K562 (cell line): Measurements from ENCODE around the gene FILIP1. TPM values are rescaled to one million over a fixed set of nuclear protein-coding genes. Genes with fewer than 3 reads are reported as not detected.

Experiments
- ARID2 ChIP-seq: fragments of 450-650 bp; IDR thresholded peaks from 2 replicates; pipeline ENCODE4 v1.6.1; 2017; ENCODE audit warnings: antibody characterized with exemption, mild to moderate bottlenecking
- CHD2 ChIP-seq: IDR thresholded peaks from 2 replicates; pipeline ENCODE4 v1.6.1; 2011; ENCODE audit warnings: low read depth, low read length
- EHMT2 ChIP-seq: fragments of 450-650 bp; IDR thresholded peaks from 2 replicates; pipeline ENCODE4 v1.6.1; 2018; ENCODE audit warnings: antibody characterized with exemption
- FOSL1 ChIP-seq: fragments of 200-800 bp; sonication (Bioruptor generic); conservative IDR thresholded peaks from 2 replicates; pipeline ENCODE4 v1.6.1; 2016; ENCODE audit warnings: missing genetic modification characterization, missing compliant biosample characterization
- GATA2 ChIP-seq: sonication (generic); formaldehyde crosslinking; IDR thresholded peaks from 2 replicates; pipeline ENCODE4 v1.4.0; 2020; ENCODE audit warnings: mild to moderate bottlenecking, missing genetic modification reagents
- HDAC1 ChIP-seq, 2 experiments: fragments of 450-650 bp; IDR thresholded peaks; 2 replicates each; pipeline ENCODE4 v1.6.1; 2016 to 2017; ENCODE audit warnings: inconsistent platforms in 1 of 2, mild to moderate bottlenecking in 1 of 2, moderate library complexity in 1 of 2
- HLTF ChIP-seq: fragments of 450-650 bp; IDR thresholded peaks from 2 replicates; pipeline ENCODE4 v1.6.1; 2016
- KDM1A ChIP-seq, 2 experiments: fragments of 450-650 bp; IDR thresholded peaks; 2 replicates each; pipeline ENCODE4 v1.6.1; 2016; ENCODE audit warnings: mild to moderate bottlenecking in 2 of 2
- KDM2B ChIP-seq: fragments of 250-450 bp; sonication (Bioruptor Pico); IDR thresholded peaks from 2 replicates; pipeline ENCODE4 v1.8.0; 2021; ENCODE audit warnings: mild to moderate bottlenecking, moderate library complexity
- MTA2 ChIP-seq: fragments of 450-650 bp; IDR thresholded peaks from 2 replicates; pipeline ENCODE4 v1.6.1; 2016; ENCODE audit warnings: low read depth
- NBN ChIP-seq: fragments of 450-650 bp; IDR thresholded peaks from 2 replicates; pipeline ENCODE4 v1.6.1; 2016; ENCODE audit warnings: low read depth, mild to moderate bottlenecking
- NCOA2 ChIP-seq, 2 experiments: fragments of 450-650 bp; IDR thresholded peaks; 2 replicates each; pipeline ENCODE4 v1.6.1; 2018; ENCODE audit warnings: mild to moderate bottlenecking in 2 of 2, moderate library complexity in 1 of 2; ENCODE audit not compliant: partially characterized antibody in 2 of 2
- NFE2 ChIP-seq: IDR thresholded peaks from 2 replicates; pipeline ENCODE4 v1.6.1; 2014; ENCODE audit warnings: antibody characterized with exemption, low read depth
- NFRKB ChIP-seq: fragments of 450-650 bp; IDR thresholded peaks from 2 replicates; pipeline ENCODE4 v1.6.1; 2016; ENCODE audit warnings: low read depth
- NR2C1 ChIP-seq, 2 experiments: fragments of 450-650 bp; IDR thresholded peaks; 2 replicates each; pipeline ENCODE4 v1.6.1; 2017; ENCODE audit warnings: mild to moderate bottlenecking in 2 of 2, antibody characterized with exemption in 1 of 2, inconsistent platforms in 1 of 2, missing compliant biosample characterization in 1 of 2, missing genetic modification characterization in 1 of 2
- NR3C1 ChIP-seq: sonication (generic); formaldehyde crosslinking; IDR thresholded peaks from 2 replicates; pipeline ENCODE4 v1.8.1; 2022; ENCODE audit warnings: missing genetic modification reagents
- PML ChIP-seq: IDR thresholded peaks from 2 replicates; pipeline ENCODE4 v1.6.1; 2012; ENCODE audit warnings: low read length, inconsistent platforms
- RNF2 ChIP-seq: sonication (generic); IDR thresholded peaks from 2 replicates; pipeline ENCODE4 v1.6.1; 2016
- TAF9B ChIP-seq: fragments of 450-650 bp; IDR thresholded peaks from 2 replicates; pipeline ENCODE4 v1.6.1; 2018; ENCODE audit warnings: mild to moderate bottlenecking; ENCODE audit not compliant: partially characterized antibody
- TCF7L2 ChIP-seq: fragments of 150-350 bp; IDR thresholded peaks from 2 replicates; pipeline ENCODE4 v1.6.1; 2016; ENCODE audit warnings: low read depth, mild to moderate bottlenecking, low read length, moderate library complexity
- TRIM24 ChIP-seq, 2 experiments: fragments of 450-650 bp; IDR thresholded peaks; 2 replicates each; pipeline ENCODE4 v1.6.1; 2016
- UBTF ChIP-seq, 2 experiments: IDR thresholded peaks; 2 replicates each; pipeline ENCODE4 v1.6.1; 2012; ENCODE audit warnings: improper control_type of control experiment in 2 of 2, low read depth in 2 of 2, low read length in 2 of 2, borderline replicate concordance in 1 of 2
- ZFPM2 ChIP-seq: fragments of 250-450 bp; sonication (Bioruptor Pico); IDR thresholded peaks from 2 replicates; pipeline ENCODE4 v1.5.1; 2022; ENCODE audit warnings: mild to moderate bottlenecking
- ZNF133 ChIP-seq: fragments of 250-450 bp; sonication (Bioruptor Pico); IDR thresholded peaks from 2 replicates; pipeline ENCODE4 v1.4.0; 2020; ENCODE audit warnings: mild to moderate bottlenecking
- ZNF140 ChIP-seq: fragments of 250-450 bp; sonication (Bioruptor Pico); IDR thresholded peaks from 2 replicates; pipeline ENCODE4 v1.8.0; 2021; ENCODE audit warnings: moderate library complexity, mild to moderate bottlenecking, inconsistent platforms
- ZNF764 ChIP-seq: fragments of 250-450 bp; sonication (Bioruptor Pico); IDR thresholded peaks from 2 replicates; pipeline ENCODE4 v1.4.0; 2020; ENCODE audit warnings: low read depth, mild to moderate bottlenecking, moderate library complexity
- polyA plus RNA-seq, 8 experiments: library from polyadenylated mRNA; depleted of rRNA in 4 of 8; stranded (reverse) in 5 of 8; unstranded in 3 of 8; fragments of >200 nt; fragmentation: Nextera tagmentation in 2 of 8; fragmentation: Illumina TruSeq in 1 of 8; extraction: Ambion mirVana in 2 of 8; extraction: Trizol in 1 of 8; gene quantifications; 2 replicates each; pipeline versions ENCODE4 v1.2.1 to v1.2.3, GENCODE V29; 2011 to 2014; ENCODE audit warnings: inconsistent platforms in 1 of 8, missing spikeins in 1 of 8
- total RNA-seq, 7 experiments: library from RNA; depleted of rRNA in 6 of 7; stranded (reverse); fragments of >200 nt in 6 of 7; fragmentation: Illumina TruSeq in 2 of 7; extraction: Trizol in 2 of 7; gene quantifications; 2 replicates each; pipeline versions ENCODE4 v1.2.1 to v1.2.3, GENCODE V29; 2011 to 2021; ENCODE audit warnings: low replicate concordance in 1 of 7
- TF ChIP-seq, protein P1 (sequence below): sonication (generic); formaldehyde crosslinking; IDR thresholded peaks from 2 replicates; pipeline ENCODE4 v1.8.0; 2022; ENCODE audit warnings: mild to moderate bottlenecking, low read depth, missing genetic modification reagents
- TF ChIP-seq, protein P2 (sequence below), 2 experiments: fragments of 250-450 bp in 1 of 2; fragments of 450-650 bp in 1 of 2; sonication (Bioruptor Pico) in 1 of 2; IDR thresholded peaks; 2 replicates each; pipeline versions ENCODE4 v1.6.1 to v1.8.0; 2016 to 2021; ENCODE audit warnings: mild to moderate bottlenecking in 2 of 2, moderate library complexity in 2 of 2, missing compliant biosample characterization in 1 of 2, missing genetic modification characterization in 1 of 2

The FILIP1 gene
- total and polyA plus RNA-seq, 9 of the 15 experiments (the other 6 are each of a cell fraction or from before 2014, with no cell fraction given): 0.03 to 0.25 (median 0.10) TPM; not detected in 1

- 0 out of 4 replicates have a peak, but pooled peaks of 1 of the 2 experiments have one; percentile 15 for TF ChIP-seq UBTF (IDR thresholded peaks at IDR 0.05; ENCODE audit: borderline replicate concordance in 1 of 2, low read depth in 2 of 2, low read length in 2 of 2)
- no peak for TF ChIP-seq KDM1A (IDR thresholded peaks at IDR 0.05)
- TF ChIP-seq TCF7L2: no peak
- TF ChIP-seq ZNF764: no peak
- TF ChIP-seq ZNF133 (CRISPR knock-in tag): no peak
- 0 out of 2 replicates have a peak, but pooled peaks have one; percentile 16 for TF ChIP-seq NR2C1 (IDR thresholded peaks at IDR 0.05)
- TF ChIP-seq NR2C1 (tag; IDR thresholded peaks at IDR 0.05): no peak
- no peak for TF ChIP-seq TRIM24 (IDR thresholded peaks at IDR 0.05)
- 0 out of 4 replicates have a peak, but pooled peaks of 1 of the 2 experiments have one; percentile 15 for TF ChIP-seq HDAC1 (IDR thresholded peaks at IDR 0.05)
- TF ChIP-seq NBN: no peak
- no peak for TF ChIP-seq NFE2
- peak; percentile 25; the same call in 1 of the 2 replicates for TF ChIP-seq CHD2
- no peak for TF ChIP-seq TAF9B
- TF ChIP-seq GATA2: no peak
- TF ChIP-seq PML: peak; percentile 1; the same call in 1 of the 2 replicates
- TF ChIP-seq NR3C1: no peak
- TF ChIP-seq EHMT2: no peak
- no peak for TF ChIP-seq MTA2
- TF ChIP-seq NCOA2 (IDR thresholded peaks at IDR 0.05; ENCODE audit: partially characterized antibody in 2 of 2): no peak
- peak; percentile 47; the same call in 1 of the 2 replicates for TF ChIP-seq KDM2B (CRISPR knock-in tag)
- TF ChIP-seq, protein P1, sequence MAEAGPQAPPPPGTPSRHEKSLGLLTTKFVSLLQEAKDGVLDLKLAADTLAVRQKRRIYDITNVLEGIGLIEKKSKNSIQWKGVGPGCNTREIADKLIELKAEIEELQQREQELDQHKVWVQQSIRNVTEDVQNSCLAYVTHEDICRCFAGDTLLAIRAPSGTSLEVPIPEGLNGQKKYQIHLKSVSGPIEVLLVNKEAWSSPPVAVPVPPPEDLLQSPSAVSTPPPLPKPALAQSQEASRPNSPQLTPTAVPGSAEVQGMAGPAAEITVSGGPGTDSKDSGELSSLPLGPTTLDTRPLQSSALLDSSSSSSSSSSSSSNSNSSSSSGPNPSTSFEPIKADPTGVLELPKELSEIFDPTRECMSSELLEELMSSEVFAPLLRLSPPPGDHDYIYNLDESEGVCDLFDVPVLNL (CRISPR knock-in tag): 0 out of 2 replicates have a peak, but pooled peaks have one; percentile 16
- TF ChIP-seq ZNF140 (CRISPR knock-in tag): no peak
- TF ChIP-seq ARID2: peak; percentile 13; the same call in 1 of the 2 replicates
- no peak for TF ChIP-seq ZFPM2 (CRISPR knock-in tag)
- TF ChIP-seq FOSL1 (tag): no peak
- TF ChIP-seq HLTF: no peak
- TF ChIP-seq, protein P2, sequence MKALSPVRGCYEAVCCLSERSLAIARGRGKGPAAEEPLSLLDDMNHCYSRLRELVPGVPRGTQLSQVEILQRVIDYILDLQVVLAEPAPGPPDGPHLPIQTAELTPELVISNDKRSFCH (CRISPR knock-in tag; IDR thresholded peaks at IDR 0.05): no peak
- TF ChIP-seq, protein P2 (tag; IDR thresholded peaks at IDR 0.05): 0 out of 2 replicates have a peak, but pooled peaks have one; percentile 56
- TF ChIP-seq NFRKB: 0 out of 2 replicates have a peak, but pooled peaks have one; percentile 8
- no peak for TF ChIP-seq RNF2
Observed at GRCh38 chr6:75283907-75284631, 209.5 kb downstream of the FILIP1 start (continued).
